ENCODE measurements around the gene CCNL2. TPM values are rescaled to one million over a fixed set of nuclear protein-coding genes. Genes with fewer than 3 reads are reported as not detected.
"Not testable (repeated sequence)": the region's sequence is repeated elsewhere in the genome, so short reads cannot be mapped to it uniquely, and the experiment has no call there.

The CCNL2 gene
- total RNA-seq, 1 donor from 2014 or later = 266 TPM

DNA sequence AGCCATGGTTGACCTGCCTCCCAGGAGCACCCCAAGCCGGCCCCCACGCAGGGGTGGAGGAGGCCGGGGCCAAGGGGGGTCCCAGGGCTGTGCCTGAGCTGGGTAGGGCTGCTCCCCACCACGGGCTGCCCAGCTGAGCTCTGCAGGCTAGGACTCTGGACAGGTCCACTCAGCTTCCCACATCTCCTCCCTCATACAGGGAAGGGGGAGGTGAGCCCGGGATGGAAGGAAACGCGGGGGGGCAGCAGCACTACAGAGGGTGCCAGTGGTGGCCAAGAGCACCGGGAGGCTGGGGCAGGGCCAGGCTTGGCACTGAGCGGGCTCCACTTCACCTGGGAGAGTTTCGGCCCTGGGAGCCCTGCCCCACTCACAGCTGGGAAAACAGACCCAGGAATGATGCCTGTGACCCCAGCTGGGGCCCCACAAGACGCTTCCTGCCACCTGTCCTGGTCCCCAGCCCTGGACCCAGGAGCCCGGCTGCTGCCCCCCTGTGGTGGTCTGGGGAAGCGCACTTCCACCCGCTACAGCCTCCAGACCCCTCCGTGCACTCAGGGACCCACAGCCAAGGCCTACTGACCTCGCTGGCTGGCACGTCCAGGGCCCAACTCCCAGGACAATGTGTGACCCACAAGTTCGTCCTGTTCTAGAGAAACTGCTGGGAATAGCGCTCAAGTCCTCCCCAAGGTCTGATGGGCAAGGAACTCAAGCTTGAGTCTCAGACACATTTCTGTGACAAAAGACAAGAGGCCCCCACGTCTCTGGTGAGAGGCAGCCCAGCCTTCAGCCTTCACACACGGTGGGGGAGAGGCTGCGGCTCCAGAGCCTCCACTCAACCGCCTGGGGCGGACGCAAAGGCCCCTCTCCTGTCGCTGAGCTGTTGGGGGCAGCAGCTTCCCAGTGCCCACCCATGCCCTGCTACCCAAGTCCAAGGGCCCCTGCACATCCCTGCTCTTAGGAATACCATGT is 27.1 kb downstream of the CCNL2 start:
- DNase-seq (ENCODE audit: low spot score) = peak; percentile 89
- H3K9me3 Mint-ChIP-seq (ENCODE audit: unreplicated experiment) = no peaks in the 10 kb centered on the region
- H3K27ac Mint-ChIP-seq (ENCODE audit: unreplicated experiment) = no peak overlapping the region
- peaks cover 4% of the 10 kb centered on the region for H3K4me1 Mint-ChIP-seq (ENCODE audit: unreplicated experiment)
- H3K36me3 Mint-ChIP-seq (ENCODE audit: low read depth, unreplicated experiment) = peaks cover 4% of the 10 kb centered on the region
- TF ChIP-seq, protein P1, sequence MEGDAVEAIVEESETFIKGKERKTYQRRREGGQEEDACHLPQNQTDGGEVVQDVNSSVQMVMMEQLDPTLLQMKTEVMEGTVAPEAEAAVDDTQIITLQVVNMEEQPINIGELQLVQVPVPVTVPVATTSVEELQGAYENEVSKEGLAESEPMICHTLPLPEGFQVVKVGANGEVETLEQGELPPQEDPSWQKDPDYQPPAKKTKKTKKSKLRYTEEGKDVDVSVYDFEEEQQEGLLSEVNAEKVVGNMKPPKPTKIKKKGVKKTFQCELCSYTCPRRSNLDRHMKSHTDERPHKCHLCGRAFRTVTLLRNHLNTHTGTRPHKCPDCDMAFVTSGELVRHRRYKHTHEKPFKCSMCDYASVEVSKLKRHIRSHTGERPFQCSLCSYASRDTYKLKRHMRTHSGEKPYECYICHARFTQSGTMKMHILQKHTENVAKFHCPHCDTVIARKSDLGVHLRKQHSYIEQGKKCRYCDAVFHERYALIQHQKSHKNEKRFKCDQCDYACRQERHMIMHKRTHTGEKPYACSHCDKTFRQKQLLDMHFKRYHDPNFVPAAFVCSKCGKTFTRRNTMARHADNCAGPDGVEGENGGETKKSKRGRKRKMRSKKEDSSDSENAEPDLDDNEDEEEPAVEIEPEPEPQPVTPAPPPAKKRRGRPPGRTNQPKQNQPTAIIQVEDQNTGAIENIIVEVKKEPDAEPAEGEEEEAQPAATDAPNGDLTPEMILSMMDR (IDR thresholded peaks at IDR 0.05; ENCODE audit: unreplicated experiment) = peak; percentile 89
- no peak overlapping the region for H3K4me3 Mint-ChIP-seq (ENCODE audit: unreplicated experiment)
- peaks cover 5% of the 10 kb centered on the region for H3K27me3 Mint-ChIP-seq (ENCODE audit: unreplicated experiment)

DNA sequence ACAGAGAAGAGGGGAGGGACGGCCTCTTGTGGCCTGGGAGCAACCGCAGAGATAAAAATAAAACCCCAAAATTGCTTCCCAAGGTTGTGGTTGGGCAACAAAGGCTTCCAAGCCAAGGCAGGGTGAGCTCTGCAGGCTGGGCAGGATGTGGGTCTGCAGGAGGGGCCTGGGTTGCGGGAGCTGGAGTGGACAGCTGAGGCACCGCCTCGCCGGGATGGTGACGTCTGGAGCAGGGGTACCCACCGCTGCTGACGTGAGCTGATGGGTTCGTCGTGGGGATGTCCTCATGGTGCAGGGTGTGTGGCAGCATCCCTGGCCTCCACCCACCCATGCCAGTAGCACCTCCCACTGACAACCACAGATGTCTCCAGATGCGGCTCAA is 27.8 kb downstream of the CCNL2 start:
- no peak for DNase-seq (ENCODE audit: low spot score)
- TF ChIP-seq, protein P1 (IDR thresholded peaks at IDR 0.05; ENCODE audit: unreplicated experiment) = no peak
- H3K4me3 Mint-ChIP-seq (ENCODE audit: unreplicated experiment) = no peak overlapping the region
- H3K9me3 Mint-ChIP-seq (ENCODE audit: unreplicated experiment) = no peaks in the 10 kb centered on the region
- peaks cover 4% of the 10 kb centered on the region for H3K36me3 Mint-ChIP-seq (ENCODE audit: low read depth, unreplicated experiment)
- no peak overlapping the region for H3K27ac Mint-ChIP-seq (ENCODE audit: unreplicated experiment)
- H3K4me1 Mint-ChIP-seq (ENCODE audit: unreplicated experiment) = peaks cover 4% of the 10 kb centered on the region
- peaks cover 5% of the 10 kb centered on the region for H3K27me3 Mint-ChIP-seq (ENCODE audit: unreplicated experiment)

DNA sequence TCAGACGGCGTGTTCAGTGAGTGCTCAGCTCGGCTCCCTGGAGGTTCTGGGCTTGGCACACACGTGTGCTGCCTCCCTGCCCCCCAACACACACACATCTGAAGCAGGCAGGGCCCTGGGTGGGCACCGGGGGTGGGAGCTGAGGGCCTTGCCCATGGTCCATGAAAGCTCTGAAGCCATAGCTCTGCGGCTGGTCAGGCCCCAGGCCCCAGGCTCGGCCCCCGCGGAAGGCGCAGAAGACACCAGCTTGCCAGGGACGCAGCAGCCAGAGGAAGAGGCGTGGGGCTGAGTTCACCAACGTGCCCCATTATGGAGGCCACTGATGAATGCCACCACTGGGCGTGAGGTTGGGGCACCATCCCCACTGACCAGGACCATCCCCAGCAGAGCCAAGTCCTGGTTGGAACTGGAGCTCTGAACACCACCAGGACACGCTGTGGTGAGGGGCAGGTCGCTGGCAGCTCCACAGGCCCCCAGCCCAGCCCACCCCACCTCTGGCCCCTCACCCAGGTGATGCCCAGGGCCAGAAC is 28.3 kb downstream of the CCNL2 start:
- Mint-ChIP-seq H3K4me1 (ENCODE audit: unreplicated experiment) (peaks cover 4% of the 10 kb centered on the region), H3K9me3 (ENCODE audit: unreplicated experiment) (no peaks in the 10 kb centered on the region), H3K27ac (ENCODE audit: unreplicated experiment) (no peak overlapping the region), H3K27me3 (ENCODE audit: unreplicated experiment) (peaks cover 5% of the 10 kb centered on the region), H3K36me3 (ENCODE audit: low read depth, unreplicated experiment) (peaks cover 4% of the 10 kb centered on the region), H3K4me3 (ENCODE audit: unreplicated experiment) (no peak overlapping the region)
- TF ChIP-seq, protein P1 (IDR thresholded peaks at IDR 0.05; ENCODE audit: unreplicated experiment) = no peak
- no peak for DNase-seq (ENCODE audit: low spot score)

DNA sequence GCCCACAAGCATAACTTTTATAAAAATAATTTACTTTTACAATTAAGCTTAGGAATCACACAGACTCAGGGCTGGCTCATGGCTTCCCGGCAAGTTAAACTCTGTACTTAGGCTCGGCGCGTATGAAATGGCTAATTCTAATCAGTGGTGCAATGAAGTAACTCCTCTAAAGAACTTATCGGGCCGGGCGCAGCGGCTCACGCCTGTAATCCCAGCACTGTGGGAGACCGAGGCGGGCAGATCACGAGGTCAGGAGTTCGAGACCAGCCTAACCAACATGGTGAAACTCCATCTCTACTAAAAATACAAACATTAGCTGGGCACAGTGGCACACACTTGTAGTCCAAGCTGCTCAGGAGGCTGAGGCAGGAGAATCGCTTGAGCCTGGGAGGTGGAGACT is 29.0 kb downstream of the CCNL2 start:
- not testable (repeated sequence) for H3K9me3 Mint-ChIP-seq (ENCODE audit: unreplicated experiment); H3K36me3 Mint-ChIP-seq (ENCODE audit: low read depth, unreplicated experiment); H3K4me3 Mint-ChIP-seq (ENCODE audit: unreplicated experiment); H3K27me3 Mint-ChIP-seq (ENCODE audit: unreplicated experiment); H3K27ac Mint-ChIP-seq (ENCODE audit: unreplicated experiment); DNase-seq (ENCODE audit: low spot score); H3K4me1 Mint-ChIP-seq (ENCODE audit: unreplicated experiment)

DNA sequence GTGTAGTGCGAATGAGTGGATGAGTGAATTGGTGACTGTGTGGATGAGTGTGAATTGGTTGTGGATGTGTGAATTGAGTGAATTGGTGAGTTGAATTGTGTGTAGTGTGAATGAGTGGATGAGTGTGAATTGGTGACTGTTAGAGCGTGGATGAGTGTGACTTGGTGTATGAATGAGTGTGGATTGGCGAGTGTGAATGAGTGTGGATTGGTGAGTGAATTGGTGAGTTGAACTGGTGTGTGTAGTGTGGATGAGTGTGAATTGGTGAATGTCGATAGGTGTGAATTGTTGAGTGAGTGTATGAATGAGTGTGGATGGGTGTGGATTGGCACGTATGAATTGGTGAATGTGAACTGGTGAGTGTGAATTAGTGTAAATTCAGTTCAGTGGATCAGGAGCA is 31.8 kb downstream of the CCNL2 start:
- peaks cover 1% of the 10 kb centered on the region for H3K27me3 Mint-ChIP-seq (ENCODE audit: unreplicated experiment)
- H3K27ac Mint-ChIP-seq (ENCODE audit: unreplicated experiment) = no peak overlapping the region
- H3K4me1 Mint-ChIP-seq (ENCODE audit: unreplicated experiment) = no peaks in the 10 kb centered on the region
- no peak for DNase-seq (ENCODE audit: low spot score)
- H3K36me3 Mint-ChIP-seq (ENCODE audit: low read depth, unreplicated experiment) = no peaks in the 10 kb centered on the region
- TF ChIP-seq, protein P1 (IDR thresholded peaks at IDR 0.05; ENCODE audit: unreplicated experiment) = no peak
- H3K9me3 Mint-ChIP-seq (ENCODE audit: unreplicated experiment) = no peaks in the 10 kb centered on the region
- no peak overlapping the region for H3K4me3 Mint-ChIP-seq (ENCODE audit: unreplicated experiment)
